ENCODE measurements around the gene ALCAM. TPM values are rescaled to one million over a fixed set of nuclear protein-coding genes. Genes with fewer than 3 reads are reported as not detected.

Gene ALCAM
- total RNA-seq, 1 donor from 2014 or later, result 90.3 TPM

DNA sequence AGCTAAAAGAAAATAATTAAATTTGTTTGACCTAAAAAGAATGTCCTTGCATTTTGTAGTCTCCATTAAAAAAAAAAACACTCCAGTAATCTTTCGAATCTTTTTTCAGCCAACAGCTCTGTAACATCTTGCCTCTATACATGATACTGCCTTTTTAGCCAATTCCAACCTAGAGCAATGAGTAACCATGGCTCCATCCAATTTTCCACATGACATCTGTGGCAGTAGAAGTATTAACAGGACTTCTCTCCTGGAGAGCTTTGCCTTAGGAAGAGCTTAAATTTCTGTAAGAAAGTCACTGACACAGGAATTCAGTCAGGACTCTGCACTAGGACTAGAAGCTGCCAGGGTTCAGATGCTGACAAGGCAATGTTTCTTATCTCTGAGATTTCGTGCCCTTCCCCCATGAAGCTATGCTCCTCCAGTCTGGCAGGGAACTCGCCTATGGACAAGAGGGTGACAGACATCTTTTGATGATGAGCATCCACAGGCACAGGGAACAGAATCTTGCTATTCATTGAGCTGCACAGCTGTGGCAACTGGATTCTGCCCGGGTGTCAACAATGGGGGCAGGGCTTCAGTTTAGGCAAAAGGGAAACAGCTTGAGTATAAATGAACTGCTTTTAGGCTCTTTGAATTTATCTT is 81.8 kb downstream of the ALCAM start:
- H3K9me3 Mint-ChIP-seq, result peaks cover 21% of the 10 kb centered on the region
- peaks cover 4% of the 10 kb centered on the region for H3K4me1 Mint-ChIP-seq
- no peaks in the 10 kb centered on the region for H3K27me3 Mint-ChIP-seq (ENCODE audit: low read depth)
- no peak overlapping the region for H3K27ac Mint-ChIP-seq
- no peak for DNase-seq (ENCODE audit: low spot score in 2 of 2, unreplicated experiment in 2 of 2)
- H3K36me3 Mint-ChIP-seq, result peaks cover 10% of the 10 kb centered on the region
- H3K4me3 Mint-ChIP-seq, result no peak overlapping the region
- no peak for TF ChIP-seq CTCF (IDR thresholded peaks at IDR 0.05; ENCODE audit: unreplicated experiment)

GRCh38 chr3:105449414-105449813 is 82.7 kb downstream of the ALCAM start:
- Mint-ChIP-seq H3K9me3 (peaks cover 25% of the 10 kb centered on the region), H3K4me3 (no peak overlapping the region), H3K36me3 (peaks cover 10% of the 10 kb centered on the region), H3K27me3 (ENCODE audit: low read depth) (no peaks in the 10 kb centered on the region), H3K27ac (no peak overlapping the region), H3K4me1 (peaks cover 4% of the 10 kb centered on the region)
- DNase-seq (ENCODE audit: low spot score in 2 of 2, unreplicated experiment in 2 of 2), result no peak
- no peak for TF ChIP-seq CTCF (IDR thresholded peaks at IDR 0.05; ENCODE audit: unreplicated experiment)

DNA sequence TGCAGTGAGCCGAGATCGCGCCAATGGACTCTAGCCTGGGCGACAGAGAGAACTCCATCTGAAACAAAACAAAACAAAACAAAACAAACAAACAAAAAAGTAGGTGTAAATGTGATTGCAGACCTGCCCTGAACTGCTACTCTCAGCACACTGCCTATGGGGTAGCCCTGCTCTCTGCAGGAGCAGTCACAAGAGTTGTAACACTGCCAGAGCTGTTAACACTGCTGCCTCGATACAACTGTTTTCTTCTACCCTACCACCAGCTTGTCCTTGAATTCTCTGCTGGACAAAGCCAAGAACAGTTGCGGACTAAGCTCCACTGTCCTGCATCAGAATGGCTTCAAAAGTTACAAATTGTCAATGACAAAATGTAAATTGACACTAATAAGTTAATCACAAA is 89.3 kb downstream of the ALCAM start:
- no peak overlapping the region for H3K4me3 Mint-ChIP-seq
- H3K4me1 Mint-ChIP-seq, result peaks cover 8% of the 10 kb centered on the region
- no peak for TF ChIP-seq CTCF (IDR thresholded peaks at IDR 0.05; ENCODE audit: unreplicated experiment)
- no peaks in the 10 kb centered on the region for H3K27me3 Mint-ChIP-seq (ENCODE audit: low read depth)
- peaks cover 10% of the 10 kb centered on the region for H3K36me3 Mint-ChIP-seq
- no peak overlapping the region for H3K27ac Mint-ChIP-seq
- peaks cover 20% of the 10 kb centered on the region for H3K9me3 Mint-ChIP-seq
- DNase-seq (ENCODE audit: low spot score in 2 of 2, unreplicated experiment in 2 of 2), result no peak

- Mint-ChIP-seq H3K4me1 (peaks cover 13% of the 10 kb centered on the region), H3K4me3 (no peak overlapping the region), H3K36me3 (no peaks in the 10 kb centered on the region), H3K9me3 (peaks cover 1% of the 10 kb centered on the region), H3K27me3 (ENCODE audit: low read depth) (no peaks in the 10 kb centered on the region), H3K27ac (no peak overlapping the region)
- no peak for TF ChIP-seq CTCF (IDR thresholded peaks at IDR 0.05; ENCODE audit: unreplicated experiment)
- DNase-seq (ENCODE audit: low spot score in 2 of 2, unreplicated experiment in 2 of 2), result no peak
These were observed 92.0 kb downstream of the ALCAM start for GRCh38 chr3:105458518-105459215.

GRCh38 chr3:105459566-105460290 is 93.0 kb downstream of the ALCAM start:
- no peaks in the 10 kb centered on the region for H3K36me3 Mint-ChIP-seq

More at GRCh38 chr3:105459566-105460290, 93.0 kb downstream of the ALCAM start:
- Mint-ChIP-seq H3K27ac (no peak overlapping the region), H3K27me3 (ENCODE audit: low read depth) (no peaks in the 10 kb centered on the region), H3K4me1 (peaks cover 14% of the 10 kb centered on the region), H3K4me3 (no peak overlapping the region), H3K9me3 (no peaks in the 10 kb centered on the region)
- no peak for DNase-seq (ENCODE audit: low spot score in 2 of 2, unreplicated experiment in 2 of 2)
- TF ChIP-seq CTCF (IDR thresholded peaks at IDR 0.05; ENCODE audit: unreplicated experiment), result no peak
